AG09309 (cell line): ENCODE results near the gene CEP57L1.

Source experiments
- DNase-seq: peaks from one replicate; pipeline ENCODE4 v3.0.0-alpha.2; 2010; ENCODE audit warnings: low read depth
- H3K4me3 ChIP-seq: 2 replicates; pipeline ENCODE4 v1.5.1; 2011; ENCODE audit warnings: mild to moderate bottlenecking, low read depth, low read length, moderate library complexity; ENCODE audit not compliant: control insufficient read depth
- CTCF ChIP-seq: IDR thresholded peaks from 2 replicates; pipeline ENCODE4 v1.5.1; 2011; ENCODE audit warnings: mild to moderate bottlenecking, low read depth, low read length, inconsistent platforms; ENCODE audit not compliant: insufficient read depth, control insufficient read depth; ENCODE audit errors: missing control alignments

Gene CEP57L1

GRCh38 chr6:109095036-109095834 lies at the start of gene CEP57L1:
CEP57L1 (plus strand) TSS chr6:109095507; CDS start chr6:109145222, 49,715 bp downstream.
- peak; percentile 4 for TF ChIP-seq CTCF
- DNase-seq, result peak; percentile 93

GRCh38 chr6:109048176-109048575 lies 47.1 kb upstream of the CEP57L1 start:
- H3K4me3 ChIP-seq, result no peak overlapping the region
- no peak for DNase-seq
- TF ChIP-seq CTCF, result no peak

More at GRCh38 chr6:109095036-109095834, at the start of gene CEP57L1:
- H3K4me3 ChIP-seq, result peak within 1 kb of the TSS; percentile 96

GRCh38 chr6:109048670-109049415 lies 46.5 kb upstream of the CEP57L1 start:
- no peak overlapping the region for H3K4me3 ChIP-seq
- no peak for TF ChIP-seq CTCF
- DNase-seq, result no peak

- no peak for TF ChIP-seq CTCF
- no peak for DNase-seq
- no peak overlapping the region for H3K4me3 ChIP-seq
These were observed 45.3 kb upstream of the CEP57L1 start for GRCh38 chr6:109050012-109050411.

GRCh38 chr6:109050447-109051102 lies 44.7 kb upstream of the CEP57L1 start:
- TF ChIP-seq CTCF, result no peak
- no peak overlapping the region for H3K4me3 ChIP-seq
- no peak for DNase-seq

- no peak for DNase-seq
- no peak overlapping the region for H3K4me3 ChIP-seq
- TF ChIP-seq CTCF, result no peak
These were observed 43.8 kb upstream of the CEP57L1 start for GRCh38 chr6:109051301-109052017.
